Endothelial cell of umbilical vein (primary cell): ENCODE results near the gene RPLP2. TPM values are rescaled to one million over a fixed set of nuclear protein-coding genes. Genes with fewer than 3 reads are reported as not detected.

Source experiments
- BruUV-seq: library from RNA; stranded (reverse); fragments of 400-500 nt; replicated peaks from 2 replicates; lab custom pipeline; 2021; lab: Mats Ljungman, UMichigan
- CTCF ChIA-PET: fragments of 300-600, 350-600 bp; sonication (Branson Sonifier 250); formaldehyde crosslinking; loops from one replicate; lab custom pipeline; 2021; ENCODE audit warnings: antibody characterized with exemption, inconsistent platforms; lab: Charles Lee
- POLR2A ChIA-PET: fragments of 300-600, 350-600 bp; sonication (Branson Sonifier 250); formaldehyde crosslinking; loops from one replicate; lab custom pipeline; 2021; ENCODE audit warnings: antibody characterized with exemption, inconsistent platforms; lab: Charles Lee
- DNase-seq: peaks from one replicate; pipeline ENCODE4 v3.0.0-alpha.2; 2011; ENCODE audit warnings: low read depth, low spot score
- FAIRE-seq: peaks from 2 replicates; lab custom pipeline; 2011; peaks lifted over from hg19 to GRCh38; lab: Jason Lieb, UNC
- H2AFZ ChIP-seq: 2 replicates; pipeline ENCODE4 v1.6.0; 2012; ENCODE audit warnings: low read depth, low read length, control low read depth, inconsistent platforms
- H3K27ac ChIP-seq: 2 replicates; pipeline ENCODE4 v1.5.1; 2011; ENCODE audit warnings: low read depth, mild to moderate bottlenecking, control low read depth, low read length, moderate library complexity; ENCODE audit not compliant: insufficient read depth
- H3K27me3 ChIP-seq, 2 experiments: 2 replicates each; pipeline versions ENCODE4 v1.6.0 to v1.6.1; 2011; ENCODE audit warnings: low read length in 2 of 2, mixed read lengths in 1 of 2; ENCODE audit not compliant: control insufficient read depth in 2 of 2, insufficient read depth in 2 of 2
- H3K36me3 ChIP-seq, 2 experiments: 2 replicates in 1 of 2; 3 replicates in 1 of 2; pipeline ENCODE4 v1.5.1; 2011; ENCODE audit warnings: low read length in 2 of 2, mild to moderate bottlenecking in 1 of 2, moderate library complexity in 1 of 2; ENCODE audit not compliant: control insufficient read depth in 2 of 2, insufficient read depth in 2 of 2; ENCODE audit errors: extremely low read depth in 1 of 2
- H3K4me1 ChIP-seq: 3 replicates; pipeline ENCODE4 v1.5.1; 2011; ENCODE audit warnings: mild to moderate bottlenecking, low read length; ENCODE audit not compliant: control insufficient read depth, insufficient read depth; ENCODE audit errors: extremely low read depth
- H3K4me2 ChIP-seq: 2 replicates; pipeline ENCODE4 v1.6.1; 2011; ENCODE audit warnings: low read length, control low read depth, mixed read lengths; ENCODE audit not compliant: insufficient read depth
- H3K4me3 ChIP-seq, 3 experiments: fragments of 200-600 bp in 1 of 3; sonication (generic), shearing (Covaris generic) in 1 of 3; replicated peaks in 1 of 3; 2 replicates each; pipeline ENCODE4 v1.5.1; 2011 to 2016; ENCODE audit warnings: control low read depth in 3 of 3, low read length in 3 of 3, mild to moderate bottlenecking in 2 of 3, inconsistent platforms in 1 of 3, low read depth in 1 of 3, moderate library complexity in 1 of 3; ENCODE audit not compliant: insufficient read depth in 1 of 3
- H3K79me2 ChIP-seq: 2 replicates; pipeline ENCODE4 v1.6.0; 2012; ENCODE audit warnings: low read length, inconsistent platforms; ENCODE audit not compliant: control insufficient read depth, insufficient read depth
- H3K9ac ChIP-seq: replicated peaks from 2 replicates; pipeline ENCODE3; 2011; ENCODE audit warnings: low read length, control low read depth; ENCODE audit not compliant: insufficient read depth; ENCODE audit errors: extremely low read depth
- H3K9me1 ChIP-seq: replicated peaks from 3 replicates; pipeline ENCODE4 v1.6.0; 2011; ENCODE audit warnings: mild to moderate bottlenecking, low read length; ENCODE audit not compliant: control insufficient read depth, insufficient read depth; ENCODE audit errors: extremely low read depth
- H3K9me3 ChIP-seq: replicated peaks from 2 replicates; pipeline ENCODE4 v1.5.1; 2012; ENCODE audit warnings: low read length, inconsistent platforms; ENCODE audit not compliant: control insufficient read depth, insufficient read depth
- H4K20me1 ChIP-seq: replicated peaks from 2 replicates; pipeline ENCODE3; 2011; ENCODE audit warnings: mild to moderate bottlenecking, low read length; ENCODE audit not compliant: control insufficient read depth, insufficient read depth; ENCODE audit errors: extremely low read depth
- EZH2 ChIP-seq: IDR thresholded peaks from 2 replicates; pipeline ENCODE4 v1.6.1; 2012; ENCODE audit warnings: borderline replicate concordance, low read depth, mild to moderate bottlenecking, moderate library complexity, low read length, inconsistent platforms; ENCODE audit not compliant: severe bottlenecking
- FOS ChIP-seq: IDR thresholded peaks from 2 replicates; pipeline ENCODE4 v1.6.1; 2011; ENCODE audit warnings: mild to moderate bottlenecking, low read length, moderate library complexity, borderline replicate concordance; ENCODE audit not compliant: insufficient read depth
- GATA2 ChIP-seq: IDR thresholded peaks from 2 replicates; pipeline ENCODE4 v1.7.0; 2011; ENCODE audit warnings: low read depth, mild to moderate bottlenecking, moderate library complexity, mixed read lengths, low read length; ENCODE audit not compliant: insufficient read length, insufficient read depth
- JUN ChIP-seq: IDR thresholded peaks from 2 replicates; pipeline ENCODE4 v1.6.1; 2011; ENCODE audit warnings: borderline replicate concordance, low read depth; ENCODE audit not compliant: insufficient read length, insufficient read depth
- MYC ChIP-seq: IDR thresholded peaks from one replicate; pipeline ENCODE4 v1.6.1; 2011; ENCODE audit warnings: mild to moderate bottlenecking, low read depth, low read length
- POLR2A ChIP-seq: IDR thresholded peaks from 2 replicates; pipeline ENCODE4 v1.6.1; 2012; ENCODE audit warnings: low read depth, mild to moderate bottlenecking, control low read depth, low read length
- POLR2AphosphoS5 ChIP-seq: IDR thresholded peaks from 2 replicates; pipeline ENCODE4 v1.6.1; 2012; ENCODE audit warnings: low read depth, mild to moderate bottlenecking, control low read depth, low read length, moderate library complexity; ENCODE audit not compliant: insufficient read depth
- dilution Hi-C: fragments of 300-500 bp; cut with MboI; formaldehyde crosslinking; loops from one replicate; pipeline ENCODE4 v1.15.0; 2019; ENCODE audit warnings: low sequenced_read_pairs; ENCODE audit not compliant: extremely low pct_ligation_motif_present
- intact Hi-C: fragments of 100-400 bp; cut with micrococcal nuclease; formaldehyde crosslinking; loops from one replicate; pipeline ENCODE4 v1.10.0; 2022
- polyA plus RNA-seq, 4 experiments: library from polyadenylated mRNA; depleted of rRNA in 3 of 4; stranded (reverse) in 3 of 4; unstranded in 1 of 4; fragments of >200 nt; gene quantifications; 2 replicates each; pipeline versions ENCODE4 v1.2.1 to v1.2.3, GENCODE V29; 2011 to 2012; ENCODE audit warnings: missing spikeins in 1 of 4
- total RNA-seq: library from RNA; stranded (reverse); gene quantifications from 2 replicates; pipeline ENCODE4 v1.2.3, GENCODE V29; 2021
- TF ChIP-seq, protein P1 (sequence below), 2 donors: IDR thresholded peaks; 1 replicate in 1 of 2; 2 replicates in 1 of 2; pipeline ENCODE4 v1.5.1; 2011; ENCODE audit warnings: low read length in 2 of 2, mild to moderate bottlenecking in 2 of 2, moderate library complexity in 2 of 2, control low read depth in 1 of 2, inconsistent platforms in 1 of 2, low read depth in 1 of 2; ENCODE audit not compliant: insufficient read depth in 1 of 2; ENCODE audit errors: extremely low read depth in 1 of 2
- TF ChIP-seq, protein P2 (sequence below): IDR thresholded peaks from 2 replicates; pipeline ENCODE4 v1.6.1; 2011; ENCODE audit not compliant: insufficient read depth, insufficient read length

RPLP2 gene
- total and polyA plus RNA-seq, 2 donors (not counting 3 experiments of a cell fraction or from before 2014, with no cell fraction given): 1,579 to 1,739 TPM

DNA sequence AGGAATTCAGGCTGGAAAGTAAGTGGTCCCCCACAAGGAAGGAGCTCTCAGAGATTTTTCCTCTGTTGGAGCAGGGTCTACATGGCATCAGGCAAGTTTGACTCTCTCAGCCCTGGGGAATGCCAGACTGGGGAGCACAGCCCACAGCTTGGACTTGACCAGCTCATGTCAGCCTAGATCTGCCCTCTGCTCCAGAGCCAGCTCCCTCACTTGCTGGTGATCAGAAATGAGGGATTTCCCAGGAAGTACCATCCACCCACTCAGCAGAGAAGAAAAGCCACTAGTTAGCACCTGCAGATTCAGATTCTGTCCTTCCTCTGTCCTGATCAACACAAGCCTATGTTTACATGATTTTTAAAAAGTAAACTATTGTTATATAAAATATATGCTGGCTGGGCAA lies 49.5 kb upstream of the RPLP2 start:
- TF ChIP-seq, protein P1, sequence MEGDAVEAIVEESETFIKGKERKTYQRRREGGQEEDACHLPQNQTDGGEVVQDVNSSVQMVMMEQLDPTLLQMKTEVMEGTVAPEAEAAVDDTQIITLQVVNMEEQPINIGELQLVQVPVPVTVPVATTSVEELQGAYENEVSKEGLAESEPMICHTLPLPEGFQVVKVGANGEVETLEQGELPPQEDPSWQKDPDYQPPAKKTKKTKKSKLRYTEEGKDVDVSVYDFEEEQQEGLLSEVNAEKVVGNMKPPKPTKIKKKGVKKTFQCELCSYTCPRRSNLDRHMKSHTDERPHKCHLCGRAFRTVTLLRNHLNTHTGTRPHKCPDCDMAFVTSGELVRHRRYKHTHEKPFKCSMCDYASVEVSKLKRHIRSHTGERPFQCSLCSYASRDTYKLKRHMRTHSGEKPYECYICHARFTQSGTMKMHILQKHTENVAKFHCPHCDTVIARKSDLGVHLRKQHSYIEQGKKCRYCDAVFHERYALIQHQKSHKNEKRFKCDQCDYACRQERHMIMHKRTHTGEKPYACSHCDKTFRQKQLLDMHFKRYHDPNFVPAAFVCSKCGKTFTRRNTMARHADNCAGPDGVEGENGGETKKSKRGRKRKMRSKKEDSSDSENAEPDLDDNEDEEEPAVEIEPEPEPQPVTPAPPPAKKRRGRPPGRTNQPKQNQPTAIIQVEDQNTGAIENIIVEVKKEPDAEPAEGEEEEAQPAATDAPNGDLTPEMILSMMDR (IDR thresholded peaks at IDR 0.05; ENCODE audit: extremely low read depth in 1 of 2, insufficient read depth in 1 of 2, low read depth in 1 of 2, low read length in 2 of 2): no peak
- TF ChIP-seq JUN (no peak), FOS (no peak), POLR2A (no peak), POLR2AphosphoS5 (no peak), EZH2 (no peak), MYC (no peak), GATA2 (no peak)
- TF ChIP-seq, protein P2, sequence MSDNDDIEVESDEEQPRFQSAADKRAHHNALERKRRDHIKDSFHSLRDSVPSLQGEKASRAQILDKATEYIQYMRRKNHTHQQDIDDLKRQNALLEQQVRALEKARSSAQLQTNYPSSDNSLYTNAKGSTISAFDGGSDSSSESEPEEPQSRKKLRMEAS: no peak

More for the DNA sequence above, 49.5 kb upstream of the RPLP2 start:
- H4K20me1 ChIP-seq: no peaks in the 10 kb centered on the region
- intact Hi-C loops (no loop called here), dilution Hi-C loops (no loop called here)
- FAIRE-seq (no peak), DNase-seq (no peak)
- no peak overlapping the region for H3K27ac ChIP-seq
- no peak overlapping the region for H2AFZ ChIP-seq
- ChIA-PET POLR2A (no interaction called here), CTCF (interaction anchor here (1.3 to 2.3 kb wide), 2 partner anchors 10 to 12 kb away, joined by 3 to 10 read pairs; partner anchors contain the start of gene TALDO1)
- H3K4me1 ChIP-seq: no peaks in the 10 kb centered on the region
- peaks cover 18 to 42% of the 10 kb centered on the region in 2 experiments for H3K36me3 ChIP-seq
- no peaks in the 10 kb centered on the region for H3K27me3 ChIP-seq
- H3K4me2 ChIP-seq: no peak overlapping the region
- peaks cover 17% of the 10 kb centered on the region for H3K79me2 ChIP-seq
- H3K9me3 ChIP-seq: no peaks in the 10 kb centered on the region
- H3K9me1 ChIP-seq: no peaks in the 10 kb centered on the region
- no peak overlapping the region for H3K4me3 ChIP-seq
- no peak overlapping the region for H3K9ac ChIP-seq
- no TSS peak for BruUV-seq
